IPS-NIHi7 (cell line): ENCODE measurements around the gene SULT2B1.

Experiments
- DNase-seq: peaks from one replicate; pipeline ENCODE4 v3.0.0; 2012; ENCODE audit warnings: mixed read lengths; ENCODE audit errors: extremely low spot score

SULT2B1 gene

GRCh38 chr19:48600679-48601417 is 48.9 kb downstream of the SULT2B1 start:
- no peak for DNase-seq

GRCh38 chr19:48603001-48603400 is 51.0 kb downstream of the SULT2B1 start:
- no peak for DNase-seq

DNA sequence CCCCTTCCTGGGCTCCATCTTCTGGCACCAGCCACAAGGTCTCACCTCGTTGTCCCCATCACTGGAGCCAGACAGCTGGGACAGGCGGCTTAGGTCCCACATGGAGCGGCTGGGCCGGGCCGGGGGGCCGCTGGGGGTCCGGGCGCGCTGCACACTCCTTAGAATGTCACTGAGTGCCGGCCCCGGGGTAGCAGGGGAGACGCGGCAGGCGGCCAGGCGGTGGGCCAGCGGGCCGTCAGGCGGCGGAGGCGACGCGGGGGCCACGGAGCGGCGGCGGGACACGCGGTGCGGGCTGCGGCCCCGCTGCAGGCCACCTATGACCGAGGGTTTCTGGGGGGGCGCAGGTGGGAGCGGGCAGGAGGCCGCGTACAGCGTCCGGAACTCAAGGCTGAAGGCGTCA is 51.5 kb downstream of the SULT2B1 start:
- DNase-seq, result no peak

GRCh38 chr19:48603850-48604249 is 51.9 kb downstream of the SULT2B1 start:
- DNase-seq, result no peak

DNA sequence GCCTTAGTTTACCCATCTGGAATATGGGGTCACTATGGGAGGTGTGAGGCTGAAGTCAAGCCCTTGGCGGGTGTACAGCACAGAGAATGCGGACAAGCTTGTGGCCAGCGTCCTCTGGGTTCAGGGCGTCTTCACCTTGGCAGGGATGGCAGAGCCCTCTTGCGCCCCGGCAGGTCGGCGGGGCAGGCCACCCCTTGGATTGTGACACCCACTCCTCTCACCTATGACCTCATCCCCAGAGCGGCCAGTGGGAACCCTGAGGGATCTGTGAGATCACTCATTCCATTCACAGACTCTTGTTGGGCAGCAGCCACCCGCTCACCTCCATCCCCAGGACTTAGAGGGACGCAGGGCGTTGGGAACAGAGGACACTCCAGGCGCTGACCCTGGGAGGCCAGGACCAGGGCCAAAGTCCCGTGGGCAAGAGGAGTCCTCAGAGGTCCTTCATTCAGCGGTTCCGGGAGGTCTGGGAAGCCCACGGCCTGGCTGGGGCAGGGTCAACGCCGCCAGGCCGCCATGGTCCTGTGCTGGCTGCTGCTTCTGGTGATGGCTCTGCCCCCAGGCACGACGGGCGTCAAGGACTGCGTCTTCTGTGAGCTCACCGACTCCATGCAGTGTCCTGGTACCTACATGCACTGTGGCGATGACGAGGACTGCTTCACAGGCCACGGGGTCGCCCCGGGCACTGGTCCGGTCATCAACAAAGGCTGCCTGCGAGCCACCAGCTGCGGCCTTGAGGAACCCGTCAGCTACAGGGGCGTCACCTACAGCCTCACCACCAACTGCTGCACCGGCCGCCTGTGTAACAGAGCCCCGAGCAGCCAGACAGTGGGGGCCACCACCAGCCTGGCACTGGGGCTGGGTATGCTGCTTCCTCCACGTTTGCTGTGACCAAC is 54.7 kb downstream of the SULT2B1 start, which contains the start of gene SPACA4:
Gene SPACA4, plus strand, starts transcription at position 280 of the 896 bp plus-strand sequence. Its CDS starts 237 bp downstream, at position 517.
- DNase-seq, result no peak

DNA sequence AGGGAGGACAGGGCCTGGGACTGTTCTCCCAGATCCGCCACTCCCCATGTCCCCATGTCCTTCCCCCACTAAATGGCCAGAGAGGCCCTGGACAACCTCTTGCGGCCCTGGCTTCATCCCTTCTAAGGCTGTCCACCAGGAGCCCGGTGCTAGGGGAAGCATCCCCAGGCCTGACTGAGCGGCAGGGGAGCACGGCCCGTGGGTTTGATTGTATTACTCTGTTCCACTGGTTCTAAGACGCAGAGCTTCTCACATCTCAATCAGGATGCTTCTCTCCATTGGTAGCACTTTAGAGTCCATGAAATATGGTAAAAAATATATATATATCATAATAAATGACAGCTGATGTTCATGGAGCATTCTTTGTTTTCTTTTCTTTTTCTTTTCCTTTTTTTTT is 55.4 kb downstream of the SULT2B1 start:
- DNase-seq, result no peak

DNA sequence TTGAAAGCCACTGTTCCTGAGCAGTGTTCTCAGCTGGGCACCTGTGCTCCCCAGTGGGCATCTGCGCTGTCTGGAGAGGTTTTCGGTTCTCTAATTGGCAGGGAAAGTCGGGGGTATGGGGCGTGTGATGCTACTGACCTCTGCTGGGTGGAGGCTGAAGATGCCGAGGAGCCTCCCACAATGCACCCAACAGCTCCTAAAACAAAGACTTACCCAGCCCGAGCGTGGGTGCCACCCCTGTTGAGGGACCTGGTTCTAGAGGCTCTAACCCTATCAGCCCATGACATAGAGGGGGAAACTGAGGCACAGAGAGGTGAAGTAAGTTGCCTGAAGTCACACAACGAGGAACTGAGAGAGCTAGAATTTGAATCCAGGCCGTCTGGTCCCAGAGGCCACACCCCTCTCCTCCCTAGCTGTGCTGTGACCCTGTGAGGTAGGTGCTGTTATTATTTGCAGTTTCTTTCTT is 56.9 kb downstream of the SULT2B1 start:
- peak; percentile 77 for DNase-seq

GRCh38 chr19:48609571-48610108 is 57.7 kb downstream of the SULT2B1 start:
- DNase-seq, result no peak

GRCh38 chr19:48611872-48612271 is 59.9 kb downstream of the SULT2B1 start:
- no peak for DNase-seq

DNA sequence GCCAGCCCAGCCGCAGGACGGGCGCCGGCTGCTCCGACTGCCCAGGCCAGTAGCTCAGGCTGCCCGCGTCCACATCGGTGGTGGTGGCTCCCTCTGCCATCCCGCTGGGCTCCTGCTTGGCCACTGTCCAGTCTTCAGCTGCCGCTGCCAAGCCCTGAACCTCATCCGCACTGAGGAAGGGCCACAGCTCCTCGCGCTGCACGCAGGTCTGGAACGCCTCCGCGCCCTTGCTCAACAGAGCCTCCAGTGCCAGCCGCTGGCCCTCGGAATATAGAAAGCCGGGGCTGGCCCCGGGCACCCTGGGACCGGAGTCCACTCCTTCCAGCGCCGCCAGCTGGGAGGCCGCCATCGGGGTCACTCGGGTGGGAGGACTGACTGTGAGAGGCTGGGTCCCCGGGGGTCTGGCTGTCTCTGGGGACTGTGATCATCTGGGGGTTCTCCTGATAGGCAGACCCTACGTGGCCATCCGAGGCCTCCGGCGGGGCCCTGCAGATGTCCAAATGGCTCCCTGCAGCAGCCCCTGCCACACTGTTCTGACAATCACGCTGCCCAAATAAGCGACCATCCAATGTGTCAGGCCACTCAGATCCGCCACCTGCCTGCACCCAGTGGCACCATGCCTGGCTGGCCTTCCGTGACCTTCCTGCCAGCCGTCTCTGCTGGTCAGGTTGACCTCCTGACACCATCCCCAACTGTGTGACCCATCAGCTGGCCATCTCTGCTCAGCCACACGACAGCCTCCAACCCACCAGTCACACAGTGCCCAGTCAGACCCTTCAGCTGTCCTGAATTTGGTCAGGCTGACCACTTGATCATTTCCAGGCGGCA is 61.3 kb downstream of the SULT2B1 start:
- DNase-seq, result no peak

DNA sequence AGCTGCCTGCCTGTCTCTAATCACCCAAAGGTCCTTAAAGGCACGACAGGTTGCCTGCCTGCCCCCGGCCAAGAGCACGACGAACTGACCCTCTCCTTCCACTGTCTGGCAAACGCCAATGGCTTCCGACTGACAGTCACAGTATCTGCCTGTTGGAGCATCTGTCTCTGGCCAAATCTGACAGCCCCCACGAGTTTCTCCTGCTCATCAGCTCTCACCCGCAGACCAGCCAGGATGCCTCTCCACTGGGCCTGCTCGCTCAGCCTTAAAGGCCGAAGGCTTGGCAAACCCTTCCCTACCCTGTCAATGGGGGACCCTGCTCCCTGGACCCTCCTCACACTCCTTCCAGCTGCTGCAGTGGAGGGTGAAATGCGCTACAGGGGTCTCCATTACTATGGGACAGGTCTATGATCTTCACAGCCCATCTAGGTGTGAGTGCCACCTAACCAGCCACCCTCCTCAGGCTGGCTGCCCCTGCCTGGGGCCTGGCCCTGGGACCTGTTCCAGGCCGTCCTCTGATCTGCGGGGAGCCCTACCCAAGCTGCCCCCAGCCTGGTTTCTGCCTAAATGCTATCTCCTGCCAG is 62.0 kb downstream of the SULT2B1 start:
- no peak for DNase-seq

DNA sequence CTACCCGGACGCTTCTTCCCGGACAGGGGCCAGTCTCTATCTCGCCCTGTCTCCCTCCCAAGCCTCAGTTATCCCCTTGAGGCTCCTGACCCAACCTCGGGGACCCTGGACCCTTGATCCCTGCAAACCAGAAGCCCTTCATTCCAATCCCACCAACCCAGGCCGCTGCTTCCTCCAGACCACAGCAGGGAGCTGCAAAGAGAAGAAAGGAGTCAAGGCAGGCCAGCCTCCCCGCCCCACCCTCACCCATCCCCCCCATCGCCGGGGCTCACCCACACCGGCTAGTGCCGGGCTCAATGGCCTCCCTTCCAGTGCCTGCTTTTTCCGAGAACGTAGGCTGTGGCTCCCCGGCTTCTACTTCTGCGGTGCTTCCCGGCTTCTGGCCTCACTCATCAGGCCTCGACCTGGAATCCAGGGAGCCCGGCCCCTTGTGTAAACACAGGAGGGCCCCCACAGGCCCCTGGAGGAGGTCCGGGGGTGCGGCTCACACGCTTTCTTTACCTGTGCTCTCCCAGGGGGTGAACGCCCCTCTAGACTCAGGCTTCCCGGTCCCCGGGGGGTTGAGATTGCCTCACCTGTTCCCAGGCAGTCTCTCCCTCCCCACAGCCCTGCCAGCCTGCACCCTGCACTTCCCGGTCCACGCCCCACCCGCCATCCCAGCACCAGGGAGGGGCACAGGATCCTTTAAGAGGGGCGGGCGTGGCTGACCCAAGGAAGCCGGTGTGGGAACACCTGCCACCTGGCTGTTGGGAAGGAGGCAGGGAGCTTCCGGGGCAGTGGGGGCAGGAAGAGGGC is 62.7 kb downstream of the SULT2B1 start, which contains the start of gene FAM83E:
Gene FAM83E, minus strand, starts transcription at position 641 of the 795 bp plus-strand sequence. CDS start 1,704 bp downstream, outside the sequence.
- DNase-seq, result peak; percentile 85

DNA sequence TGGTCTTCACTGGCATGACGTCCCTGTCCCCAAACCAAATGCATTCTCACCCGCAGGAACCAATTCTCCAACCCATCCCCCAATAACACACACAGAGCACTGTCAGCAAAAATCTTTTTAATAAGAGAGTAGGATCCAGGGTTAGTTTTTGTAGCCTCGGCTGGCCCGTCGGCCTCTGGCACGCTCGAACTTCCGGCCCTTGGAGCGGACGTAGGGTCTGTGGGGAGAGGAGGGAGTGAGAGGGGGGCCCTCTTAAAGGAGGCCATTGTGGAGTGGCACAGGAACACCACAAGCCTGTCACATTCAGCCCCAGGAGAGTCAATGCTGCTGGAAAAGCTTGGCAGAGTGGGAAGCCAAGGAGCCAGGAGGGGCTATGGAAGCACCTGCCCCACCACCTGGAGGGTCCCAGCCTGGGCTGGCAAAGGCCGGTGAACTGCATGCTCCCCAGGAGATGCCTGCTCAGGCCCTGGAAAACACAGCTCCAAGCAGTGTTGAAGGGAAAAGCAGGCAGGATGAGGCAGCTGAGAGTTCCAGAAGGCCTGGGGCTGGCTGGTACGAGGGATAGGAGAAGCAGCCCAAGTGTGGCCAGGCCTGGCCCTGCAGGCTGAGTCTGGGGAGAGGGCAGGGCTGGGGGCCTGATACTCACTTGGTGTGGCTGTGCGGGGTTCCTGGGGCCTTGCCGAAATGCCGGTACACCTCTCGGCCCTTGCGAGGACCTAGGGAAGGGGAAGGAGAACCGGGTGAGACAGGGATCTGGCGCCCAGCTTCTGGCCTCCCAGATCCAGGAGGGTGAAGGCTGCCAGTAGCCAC is 63.5 kb downstream of the SULT2B1 start:
- DNase-seq, result no peak

GRCh38 chr19:48616041-48616436 is 64.1 kb downstream of the SULT2B1 start:
- no peak for DNase-seq

DNA sequence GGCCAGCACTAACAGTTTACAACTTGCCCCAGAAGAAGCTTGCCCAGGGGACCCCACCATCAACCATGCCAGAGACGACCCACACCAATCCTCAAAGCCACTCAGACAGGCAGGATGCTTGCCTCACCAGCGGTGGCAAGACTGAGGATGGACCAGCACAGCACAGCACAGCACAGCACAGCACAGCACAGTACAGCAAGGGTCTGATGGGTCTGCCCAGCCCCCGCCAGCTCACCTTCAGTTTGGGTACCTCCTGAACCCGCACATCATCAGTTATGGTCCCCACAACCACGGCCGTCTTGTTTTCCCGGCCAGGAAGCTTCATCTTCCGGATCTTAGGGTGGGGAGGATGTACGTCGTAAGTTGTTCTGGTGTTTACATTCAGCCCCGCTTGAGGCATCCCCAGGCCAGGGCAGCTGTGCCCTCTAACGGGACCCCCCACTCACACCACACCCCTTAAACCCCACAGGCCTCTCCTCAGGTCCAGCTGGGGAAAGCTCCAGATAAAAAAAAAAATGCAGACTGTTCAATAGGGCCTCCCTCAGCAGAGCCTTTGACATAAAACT is 64.6 kb downstream of the SULT2B1 start:
- DNase-seq, result no peak

DNA sequence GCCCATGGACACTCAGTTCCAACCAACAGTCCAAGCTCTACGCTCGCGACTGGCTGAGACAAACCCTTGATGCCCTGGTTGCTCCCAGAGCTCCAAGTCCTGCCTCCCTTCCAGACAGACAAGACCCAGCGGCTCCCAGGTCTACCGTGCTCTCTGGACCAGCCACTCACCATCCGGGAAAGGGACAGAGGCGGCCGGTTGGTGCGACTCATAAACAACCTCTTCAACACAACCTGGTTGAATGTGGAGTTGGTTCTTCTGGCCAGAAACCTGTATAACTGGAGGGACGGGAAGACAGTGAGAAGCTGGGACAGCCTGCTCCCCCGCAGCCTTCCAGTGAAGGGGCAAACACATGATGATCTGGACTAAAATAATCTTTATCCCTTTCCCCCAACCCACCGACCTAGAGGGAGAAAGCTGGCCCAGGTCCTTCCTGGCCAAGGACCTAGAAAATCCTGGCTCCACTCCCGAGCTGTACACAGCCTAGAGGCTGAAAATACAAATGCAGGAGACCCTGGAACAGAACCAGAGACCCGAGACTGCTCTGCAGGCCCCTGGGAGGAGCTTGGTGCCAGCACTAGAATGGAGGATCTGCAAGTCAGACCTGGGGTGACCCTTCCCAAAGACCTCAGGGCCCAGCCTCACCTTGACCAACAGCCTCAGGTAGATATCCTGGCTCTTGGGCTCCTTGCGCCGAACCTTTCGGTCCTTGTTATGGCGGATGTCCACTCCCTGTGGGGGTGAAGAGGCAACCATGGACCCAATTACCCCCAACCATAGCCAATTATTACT is 65.4 kb downstream of the SULT2B1 start:
- DNase-seq, result no peak

DNA sequence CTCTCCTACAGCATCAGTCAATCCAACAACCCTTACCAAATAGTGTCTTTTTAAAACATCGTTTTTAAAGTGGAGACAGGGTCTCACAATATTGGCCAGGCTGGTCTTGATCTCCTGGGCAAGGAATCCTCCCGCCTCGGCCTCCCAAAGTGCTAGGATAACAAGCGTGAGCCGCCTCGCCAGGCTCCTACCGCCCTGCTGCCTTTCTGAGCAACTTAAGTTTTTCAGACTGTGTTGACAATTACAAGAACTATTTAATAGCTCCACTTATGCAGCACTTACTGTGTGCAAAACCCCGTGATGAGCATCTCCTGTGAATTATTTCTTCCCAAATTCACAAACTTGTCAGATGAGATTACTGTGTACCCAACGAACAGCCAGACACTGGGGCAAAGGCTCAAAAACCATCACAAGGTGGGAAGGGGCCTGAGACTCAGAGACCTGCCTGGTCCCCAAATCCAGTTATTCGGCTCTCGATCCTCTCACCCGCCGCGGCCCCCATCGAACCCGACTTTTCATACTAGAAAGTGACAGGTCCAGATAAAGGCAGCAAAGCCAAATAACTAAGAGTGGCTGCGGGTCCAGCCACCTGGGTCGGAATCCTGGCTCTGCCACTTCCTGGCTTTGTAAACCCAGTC is 66.4 kb downstream of the SULT2B1 start:
- DNase-seq, result no peak
